ENCODE data around the gene NRXN3. TPM values are rescaled to one million over a fixed set of nuclear protein-coding genes. Genes with fewer than 3 reads are reported as not detected.

NRXN3 gene
- total RNA-seq, 1 donor from 2014 or later = 11.4 TPM

- no peak for TF ChIP-seq CTCF (IDR thresholded peaks at IDR 0.05; ENCODE audit: unreplicated experiment)
- no peaks in the 10 kb centered on the region for H3K9me3 Mint-ChIP-seq
- H3K4me1 Mint-ChIP-seq = no peaks in the 10 kb centered on the region
- H3K36me3 Mint-ChIP-seq = no peaks in the 10 kb centered on the region
- no peak overlapping the region for H3K4me3 Mint-ChIP-seq
- peaks cover 61% of the 10 kb centered on the region for H3K27me3 Mint-ChIP-seq (ENCODE audit: low read depth)
- no peak for DNase-seq (ENCODE audit: low spot score in 2 of 2, unreplicated experiment in 2 of 2)
- H3K27ac Mint-ChIP-seq = no peak overlapping the region
These were observed 668.8 kb downstream of the NRXN3 start for GRCh38 chr14:78838959-78839358.

- Mint-ChIP-seq H3K4me1 (no peaks in the 10 kb centered on the region), H3K9me3 (no peaks in the 10 kb centered on the region), H3K27me3 (ENCODE audit: low read depth) (peaks cover 48% of the 10 kb centered on the region), H3K36me3 (no peaks in the 10 kb centered on the region), H3K4me3 (no peak overlapping the region), H3K27ac (no peak overlapping the region)
- no peak for TF ChIP-seq CTCF (IDR thresholded peaks at IDR 0.05; ENCODE audit: unreplicated experiment)
- DNase-seq (ENCODE audit: low spot score in 2 of 2, unreplicated experiment in 2 of 2) = no peak
These were observed 670.7 kb downstream of the NRXN3 start for GRCh38 chr14:78840898-78841297.

- H3K9me3 Mint-ChIP-seq = no peaks in the 10 kb centered on the region
- no peak for DNase-seq (ENCODE audit: low spot score in 2 of 2, unreplicated experiment in 2 of 2)
- H3K36me3 Mint-ChIP-seq = no peaks in the 10 kb centered on the region
- no peaks in the 10 kb centered on the region for H3K4me1 Mint-ChIP-seq
- no peak for TF ChIP-seq CTCF (IDR thresholded peaks at IDR 0.05; ENCODE audit: unreplicated experiment)
- H3K27ac Mint-ChIP-seq = no peak overlapping the region
- no peak overlapping the region for H3K4me3 Mint-ChIP-seq
- peaks cover 36% of the 10 kb centered on the region for H3K27me3 Mint-ChIP-seq (ENCODE audit: low read depth)
These were observed 677.6 kb downstream of the NRXN3 start for GRCh38 chr14:78847801-78848200.

- peak; percentile 23 to 71 for DNase-seq (ENCODE audit: low spot score in 2 of 2, unreplicated experiment in 2 of 2)
- Mint-ChIP-seq H3K27me3 (ENCODE audit: low read depth) (peaks cover 36% of the 10 kb centered on the region), H3K4me3 (no peak overlapping the region), H3K36me3 (no peaks in the 10 kb centered on the region), H3K27ac (no peak overlapping the region), H3K4me1 (no peaks in the 10 kb centered on the region), H3K9me3 (no peaks in the 10 kb centered on the region)
- peak; percentile 85 for TF ChIP-seq CTCF (IDR thresholded peaks at IDR 0.05; ENCODE audit: unreplicated experiment)
These were observed 678.2 kb downstream of the NRXN3 start for GRCh38 chr14:78848234-78848820.

- Mint-ChIP-seq H3K27me3 (ENCODE audit: low read depth) (peaks cover 37% of the 10 kb centered on the region), H3K4me1 (no peaks in the 10 kb centered on the region), H3K9me3 (no peaks in the 10 kb centered on the region), H3K4me3 (no peak overlapping the region), H3K27ac (no peak overlapping the region), H3K36me3 (no peaks in the 10 kb centered on the region)
- no peak for DNase-seq (ENCODE audit: low spot score in 2 of 2, unreplicated experiment in 2 of 2)
- no peak for TF ChIP-seq CTCF (IDR thresholded peaks at IDR 0.05; ENCODE audit: unreplicated experiment)
These were observed 679.8 kb downstream of the NRXN3 start for GRCh38 chr14:78849952-78850351.

- no peak for TF ChIP-seq CTCF (IDR thresholded peaks at IDR 0.05; ENCODE audit: unreplicated experiment)
- no peak for DNase-seq (ENCODE audit: low spot score in 2 of 2, unreplicated experiment in 2 of 2)
- Mint-ChIP-seq H3K27ac (no peak overlapping the region), H3K27me3 (ENCODE audit: low read depth) (peaks cover 34% of the 10 kb centered on the region), H3K4me3 (no peak overlapping the region), H3K36me3 (no peaks in the 10 kb centered on the region), H3K4me1 (no peaks in the 10 kb centered on the region), H3K9me3 (no peaks in the 10 kb centered on the region)
These were observed 681.0 kb downstream of the NRXN3 start for GRCh38 chr14:78851189-78851588.

Data from mesothelial cell of epicardium (in vitro differentiated cells).